GM21423 (cell line): ENCODE data around the gene CYTH1.

Experiments used
- ATAC-seq: cut with Tn5 transposase; IDR thresholded peaks from one replicate; pipeline ENCODE4 v1.9.1; 2021; ENCODE audit warnings: mild to moderate bottlenecking, moderate library complexity; ENCODE audit not compliant: unreplicated experiment

Gene CYTH1

GRCh38 chr17:78718575-78719208, 63.4 kb downstream of the CYTH1 start:
- no peak for ATAC-seq

GRCh38 chr17:78717431-78717980, 64.6 kb downstream of the CYTH1 start:
- no peak for ATAC-seq

GRCh38 chr17:78716814-78717393, 65.2 kb downstream of the CYTH1 start:
- ATAC-seq = no peak

GRCh38 chr17:78716292-78716691, 65.8 kb downstream of the CYTH1 start:
- no peak for ATAC-seq

- ATAC-seq = no peak
Observed at GRCh38 chr17:78715876-78716275, 66.2 kb downstream of the CYTH1 start.

GRCh38 chr17:78715000-78715771, 66.9 kb downstream of the CYTH1 start:
- no peak for ATAC-seq

GRCh38 chr17:78714534-78714933, 67.5 kb downstream of the CYTH1 start:
- ATAC-seq = no peak

GRCh38 chr17:78712043-78712442, 70.0 kb downstream of the CYTH1 start:
- ATAC-seq = no peak

DNA sequence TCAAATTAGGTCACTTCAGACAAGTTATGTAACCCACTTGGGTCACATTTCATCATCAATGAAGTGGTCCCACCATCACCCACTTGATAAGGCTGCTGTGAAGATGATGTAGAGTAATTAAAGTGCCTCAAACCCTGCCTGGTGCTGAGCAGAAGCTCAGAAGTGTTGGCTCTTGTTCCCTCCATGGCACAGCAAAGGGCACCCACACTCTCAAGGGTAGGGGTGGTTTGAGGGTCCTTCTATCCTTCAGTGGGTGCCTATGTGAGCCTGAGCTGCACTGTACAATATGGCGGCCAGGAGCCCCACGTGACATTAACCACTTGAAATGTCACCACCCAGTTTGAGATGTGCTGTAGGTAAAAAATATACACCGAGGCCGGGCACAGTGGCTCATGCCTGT, 71.5 kb downstream of the CYTH1 start:
- ATAC-seq = no peak

- no peak for ATAC-seq
Observed at GRCh38 chr17:78709751-78710181, 72.3 kb downstream of the CYTH1 start.

DNA sequence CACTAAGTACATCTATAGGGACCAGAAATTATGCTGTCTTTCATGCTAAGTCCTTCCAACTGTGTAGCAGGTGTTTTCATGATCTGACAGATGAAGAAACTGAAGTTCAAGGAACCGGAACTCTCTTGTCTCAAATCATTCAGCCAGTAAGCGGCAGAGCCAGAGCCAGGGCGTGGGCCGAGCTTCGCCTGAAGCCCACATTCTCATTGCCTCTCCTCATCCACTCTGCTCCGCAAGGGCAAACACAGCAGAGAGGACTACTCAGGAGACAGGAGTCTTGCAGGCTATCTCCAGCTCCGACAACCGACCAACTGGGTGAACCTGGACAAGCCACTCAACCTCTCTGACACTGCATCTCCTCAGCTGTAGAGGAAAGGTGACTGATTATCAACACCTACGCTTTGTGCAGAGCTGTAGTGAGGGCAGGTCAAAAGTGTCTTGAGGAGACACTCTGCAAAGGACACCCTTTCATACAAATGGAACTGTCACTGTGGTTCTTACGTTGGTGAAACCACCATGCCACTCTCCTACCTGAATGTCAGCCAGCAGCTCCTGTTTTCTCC, 72.9 kb downstream of the CYTH1 start:
- ATAC-seq = peak; percentile 58

GRCh38 chr17:78708510-78708973, 73.5 kb downstream of the CYTH1 start:
- peak; percentile 42 for ATAC-seq

GRCh38 chr17:78707923-78708322, 74.2 kb downstream of the CYTH1 start:
- ATAC-seq = no peak

DNA sequence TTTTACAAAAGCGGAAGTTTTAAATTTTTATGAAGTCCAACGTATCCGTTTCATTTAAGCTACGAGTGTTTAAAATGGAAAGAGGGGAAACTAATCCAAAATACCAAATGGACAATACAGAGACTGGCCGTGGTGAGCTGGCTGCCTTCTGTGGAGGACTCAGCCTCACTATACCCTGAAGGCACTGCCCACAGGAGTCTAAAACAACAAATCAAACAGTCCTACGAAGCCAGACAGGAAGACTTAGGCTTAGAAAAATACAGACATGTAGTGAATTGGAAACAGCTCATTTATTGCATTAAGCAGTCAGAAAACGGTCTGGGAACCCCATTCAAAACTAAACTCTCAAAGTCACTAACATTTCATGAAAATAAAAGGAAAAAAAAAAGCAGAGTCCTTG, 75.1 kb downstream of the CYTH1 start:
- no peak for ATAC-seq

DNA sequence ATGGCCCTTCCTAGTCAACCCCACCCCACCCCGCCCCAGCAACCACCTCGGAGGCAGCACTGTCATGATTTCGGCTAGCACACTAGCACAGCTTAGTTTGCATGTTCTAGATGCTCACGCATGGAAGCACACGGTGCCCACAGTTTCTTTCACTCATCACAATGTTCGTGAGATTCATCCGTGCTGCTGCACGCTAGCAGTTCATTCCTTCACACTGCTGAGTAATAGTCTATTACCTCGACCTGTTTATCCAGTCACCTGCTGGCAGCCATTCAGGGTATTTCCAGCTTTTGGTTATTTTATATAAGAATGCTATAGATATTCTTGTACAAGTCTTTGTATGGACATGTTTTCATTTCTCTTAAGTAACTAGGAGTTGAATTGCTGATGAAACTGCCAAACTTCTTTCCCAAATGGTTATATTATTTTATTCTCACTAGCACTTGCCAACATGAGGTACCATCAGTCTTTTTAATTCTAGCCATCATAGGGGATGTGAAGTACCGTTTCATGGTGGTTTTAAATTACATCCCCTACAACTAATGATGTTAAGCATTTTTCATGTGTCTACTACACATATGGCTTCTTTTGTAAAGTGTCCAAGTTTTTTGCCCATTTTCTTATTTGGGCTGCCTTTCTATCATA, 75.7 kb downstream of the CYTH1 start:
- peak; percentile 66 for ATAC-seq

DNA sequence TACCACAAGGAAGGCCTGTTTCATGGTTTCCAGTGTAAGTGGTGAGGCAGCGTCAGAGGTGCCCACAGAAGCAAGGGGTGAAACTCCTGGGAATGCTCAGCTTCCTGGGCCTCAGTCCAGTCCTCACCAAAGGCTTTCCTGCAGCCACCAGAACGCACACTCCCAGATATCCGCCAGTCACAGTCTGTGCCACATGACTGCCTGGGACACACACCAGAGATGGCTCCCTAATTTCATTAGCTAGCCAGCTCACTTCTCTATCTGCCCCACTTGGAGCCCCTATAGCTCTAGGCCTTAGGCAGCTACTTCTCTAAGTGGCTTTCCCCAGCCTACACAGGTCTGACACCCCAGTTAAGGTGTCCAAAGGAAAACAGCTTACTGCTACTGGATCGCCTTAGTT, 77.0 kb downstream of the CYTH1 start:
- ATAC-seq = no peak

DNA sequence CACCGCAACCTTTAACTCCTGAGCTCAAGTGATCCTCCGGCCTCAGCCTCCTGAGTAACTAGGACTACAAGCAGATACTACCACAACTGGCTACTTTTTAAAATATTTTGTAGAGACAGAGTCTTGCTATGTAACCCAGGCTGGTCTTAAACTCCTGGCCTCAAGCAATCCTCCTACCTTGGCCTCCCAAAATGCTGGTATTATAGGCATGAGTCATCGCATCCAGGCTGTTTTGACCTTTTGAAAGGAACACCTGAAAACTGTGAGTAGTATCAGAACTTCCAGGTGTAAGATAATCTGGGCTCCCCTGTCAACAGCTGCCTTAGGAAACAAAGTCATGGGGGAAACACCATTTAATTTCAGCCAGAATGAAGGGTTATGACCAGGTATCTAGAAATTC, 77.5 kb downstream of the CYTH1 start:
- ATAC-seq = no peak

DNA sequence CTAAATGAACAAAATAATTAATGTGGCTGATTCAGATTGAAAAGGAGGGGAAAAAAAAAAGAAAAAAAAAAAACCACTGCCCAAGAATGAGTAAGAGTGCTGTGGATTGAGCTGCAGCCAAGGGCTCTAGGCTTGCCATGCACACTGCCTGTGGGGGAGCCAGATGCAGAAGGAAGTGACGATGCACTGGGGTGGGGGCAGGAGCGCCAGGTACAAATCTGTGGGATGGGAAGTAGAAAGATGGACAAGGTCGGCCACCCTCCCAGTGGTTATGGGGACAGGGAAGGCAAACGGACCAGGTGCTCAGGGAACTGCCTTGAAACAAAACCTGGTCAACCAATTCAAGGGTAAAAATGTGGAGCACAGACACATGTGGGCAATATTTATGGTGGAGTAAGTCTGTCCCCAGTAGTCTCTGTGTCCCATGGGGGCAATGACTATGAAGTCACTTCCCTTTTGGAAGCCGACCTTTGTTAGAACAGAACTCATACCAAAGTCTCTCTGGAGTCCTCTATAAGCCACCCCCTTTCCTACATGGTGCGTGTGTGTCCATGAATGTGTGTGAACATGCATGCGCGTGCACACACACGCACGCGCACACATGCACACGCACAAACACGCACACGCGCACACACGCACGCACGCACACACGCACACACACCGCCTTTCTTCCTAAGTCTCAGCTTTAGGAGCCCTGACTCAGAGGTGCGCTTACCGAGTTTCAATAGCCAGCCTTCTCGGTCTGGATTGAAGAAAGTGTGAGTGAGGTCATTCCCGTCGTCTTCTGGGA, 84.3 kb downstream of the CYTH1 start:
- ATAC-seq = no peak

GRCh38 chr17:78697122-78697521, 85.0 kb downstream of the CYTH1 start:
- no peak for ATAC-seq
